K562 (cell line): Measurements from ENCODE around the gene TBC1D17. TPM values are rescaled to one million over a fixed set of nuclear protein-coding genes. Genes with fewer than 3 reads are reported as not detected.

Source experiments
- GABPA ChIP-seq: fragments of 200-800 bp; sonication (Bioruptor generic); conservative IDR thresholded peaks from 2 replicates; pipeline ENCODE4 v1.6.1; 2016; ENCODE audit warnings: low read depth, missing genetic modification characterization, missing compliant biosample characterization
- HNRNPH1 ChIP-seq: fragments of 200-400 bp; formaldehyde crosslinking; optimal IDR thresholded peaks from 2 replicates; pipeline ENCODE3; 2017; ENCODE audit warnings: low read depth, mild to moderate bottlenecking, low read length, moderate library complexity
- MYNN ChIP-seq, 2 experiments: sonication (generic); formaldehyde crosslinking in 1 of 2; IDR thresholded peaks; 2 replicates each; pipeline versions ENCODE4 v1.5.0 to v1.6.1; 2016 to 2020; ENCODE audit warnings: antibody characterized with exemption in 1 of 2, missing genetic modification reagents in 1 of 2
- PML ChIP-seq: IDR thresholded peaks from 2 replicates; pipeline ENCODE4 v1.6.1; 2012; ENCODE audit warnings: low read length, inconsistent platforms
- PRMT5 ChIP-seq: sonication (generic); formaldehyde crosslinking; IDR thresholded peaks from 2 replicates; pipeline ENCODE4 v1.5.0; 2020; ENCODE audit warnings: missing genetic modification reagents
- PTBP1 ChIP-seq: fragments of 200-400 bp; formaldehyde crosslinking; IDR thresholded peaks from 2 replicates; pipeline ENCODE4 v1.6.1; 2017; ENCODE audit warnings: low read depth, low read length
- ZNF384 ChIP-seq: IDR thresholded peaks from 2 replicates; pipeline ENCODE4 v1.6.1; 2012; ENCODE audit warnings: low read depth, low read length, improper control_type of control experiment
- ZNF431 ChIP-seq: sonication (generic); formaldehyde crosslinking; IDR thresholded peaks from 2 replicates; pipeline ENCODE4 v1.8.0; 2022; ENCODE audit warnings: mild to moderate bottlenecking, missing genetic modification reagents
- ZNF75A ChIP-seq: fragments of 450-650 bp; formaldehyde crosslinking; IDR thresholded peaks from 2 replicates; pipeline ENCODE4 v1.4.0; 2020; ENCODE audit warnings: mild to moderate bottlenecking
- ZNF766 ChIP-seq: fragments of 200-800 bp; sonication (Bioruptor generic); conservative IDR thresholded peaks from 2 replicates; pipeline ENCODE4 v1.6.1; 2016; ENCODE audit warnings: missing genetic modification characterization, missing compliant biosample characterization
- polyA plus RNA-seq, 8 experiments: library from polyadenylated mRNA; depleted of rRNA in 4 of 8; stranded (reverse) in 5 of 8; unstranded in 3 of 8; fragments of >200 nt; fragmentation: Nextera tagmentation in 2 of 8; fragmentation: Illumina TruSeq in 1 of 8; extraction: Ambion mirVana in 2 of 8; extraction: Trizol in 1 of 8; gene quantifications; 2 replicates each; pipeline versions ENCODE4 v1.2.1 to v1.2.3, GENCODE V29; 2011 to 2014; ENCODE audit warnings: inconsistent platforms in 1 of 8, missing spikeins in 1 of 8
- total RNA-seq, 7 experiments: library from RNA; depleted of rRNA in 6 of 7; stranded (reverse); fragments of >200 nt in 6 of 7; fragmentation: Illumina TruSeq in 2 of 7; extraction: Trizol in 2 of 7; gene quantifications; 2 replicates each; pipeline versions ENCODE4 v1.2.1 to v1.2.3, GENCODE V29; 2011 to 2021; ENCODE audit warnings: low replicate concordance in 1 of 7
- TF ChIP-seq, protein P1 (sequence below): fragments of 250-450 bp; sonication (Bioruptor Pico); IDR thresholded peaks from 2 replicates; pipeline ENCODE4 v1.4.0; 2020
- TF ChIP-seq, protein P2 (sequence below): fragments of 150-350 bp; IDR thresholded peaks from 2 replicates; pipeline ENCODE4 v1.6.1; 2014; ENCODE audit warnings: low read depth, mild to moderate bottlenecking, low read length, borderline replicate concordance
- TF ChIP-seq, protein P3 (sequence below), 2 experiments: fragments of 450-650 bp; IDR thresholded peaks; 2 replicates each; pipeline ENCODE4 v1.6.1; 2016
- TF ChIP-seq, protein P4 (sequence below): fragments of 450-650 bp; IDR thresholded peaks from 2 replicates; pipeline ENCODE4 v1.6.1; 2014; ENCODE audit warnings: low read depth, mild to moderate bottlenecking, moderate library complexity, borderline replicate concordance

The TBC1D17 gene
- total and polyA plus RNA-seq, 9 of the 15 experiments (the other 6 are each of a cell fraction or from before 2014, with no cell fraction given) = 0.42 to 16.0 (median 3.8) TPM

DNA sequence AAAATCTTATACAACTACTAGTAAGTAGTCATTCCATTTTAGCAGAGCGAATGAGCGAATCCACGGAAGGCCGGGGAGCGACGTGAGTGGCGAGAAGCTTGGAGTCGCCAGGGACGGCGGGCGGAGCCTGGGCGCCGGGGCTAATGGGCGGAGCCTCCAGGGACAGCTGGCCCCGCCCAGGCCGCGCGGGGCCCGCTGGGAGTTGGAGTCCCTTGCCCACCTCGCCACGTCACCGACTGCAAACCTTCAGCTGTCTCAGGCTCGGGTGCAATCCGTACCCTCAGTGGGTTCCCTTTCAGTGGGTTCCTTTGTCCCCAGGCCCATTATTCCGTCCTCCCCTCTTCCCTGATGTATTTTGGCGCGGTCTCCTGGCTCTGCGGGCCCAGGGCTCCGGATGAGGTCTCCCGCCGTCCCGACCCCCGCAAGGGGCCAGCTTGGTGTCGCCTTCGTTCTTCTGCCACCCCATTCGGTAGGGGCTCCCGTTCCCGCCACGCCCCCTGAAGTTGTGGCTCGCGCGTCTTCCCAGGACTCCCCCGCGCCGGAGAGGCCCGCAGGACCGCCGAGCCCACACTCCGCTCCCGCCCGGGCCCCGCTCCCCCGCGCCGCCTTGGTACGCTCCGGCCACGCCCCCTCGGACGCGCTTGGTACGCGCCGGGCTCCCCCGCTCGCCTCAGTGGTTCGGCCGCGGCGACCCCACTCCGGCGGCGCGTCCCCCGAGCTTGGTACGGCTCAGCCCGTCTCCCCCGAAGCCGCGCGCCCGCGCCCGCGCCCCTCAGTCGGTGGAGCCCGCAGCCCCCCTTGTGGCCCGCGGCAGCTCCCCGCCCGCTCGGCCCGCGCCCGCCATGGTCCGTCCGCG lies 26.8 kb upstream of the TBC1D17 start, which contains the start of gene PTOV1 (continued):
- TF ChIP-seq, protein P1, sequence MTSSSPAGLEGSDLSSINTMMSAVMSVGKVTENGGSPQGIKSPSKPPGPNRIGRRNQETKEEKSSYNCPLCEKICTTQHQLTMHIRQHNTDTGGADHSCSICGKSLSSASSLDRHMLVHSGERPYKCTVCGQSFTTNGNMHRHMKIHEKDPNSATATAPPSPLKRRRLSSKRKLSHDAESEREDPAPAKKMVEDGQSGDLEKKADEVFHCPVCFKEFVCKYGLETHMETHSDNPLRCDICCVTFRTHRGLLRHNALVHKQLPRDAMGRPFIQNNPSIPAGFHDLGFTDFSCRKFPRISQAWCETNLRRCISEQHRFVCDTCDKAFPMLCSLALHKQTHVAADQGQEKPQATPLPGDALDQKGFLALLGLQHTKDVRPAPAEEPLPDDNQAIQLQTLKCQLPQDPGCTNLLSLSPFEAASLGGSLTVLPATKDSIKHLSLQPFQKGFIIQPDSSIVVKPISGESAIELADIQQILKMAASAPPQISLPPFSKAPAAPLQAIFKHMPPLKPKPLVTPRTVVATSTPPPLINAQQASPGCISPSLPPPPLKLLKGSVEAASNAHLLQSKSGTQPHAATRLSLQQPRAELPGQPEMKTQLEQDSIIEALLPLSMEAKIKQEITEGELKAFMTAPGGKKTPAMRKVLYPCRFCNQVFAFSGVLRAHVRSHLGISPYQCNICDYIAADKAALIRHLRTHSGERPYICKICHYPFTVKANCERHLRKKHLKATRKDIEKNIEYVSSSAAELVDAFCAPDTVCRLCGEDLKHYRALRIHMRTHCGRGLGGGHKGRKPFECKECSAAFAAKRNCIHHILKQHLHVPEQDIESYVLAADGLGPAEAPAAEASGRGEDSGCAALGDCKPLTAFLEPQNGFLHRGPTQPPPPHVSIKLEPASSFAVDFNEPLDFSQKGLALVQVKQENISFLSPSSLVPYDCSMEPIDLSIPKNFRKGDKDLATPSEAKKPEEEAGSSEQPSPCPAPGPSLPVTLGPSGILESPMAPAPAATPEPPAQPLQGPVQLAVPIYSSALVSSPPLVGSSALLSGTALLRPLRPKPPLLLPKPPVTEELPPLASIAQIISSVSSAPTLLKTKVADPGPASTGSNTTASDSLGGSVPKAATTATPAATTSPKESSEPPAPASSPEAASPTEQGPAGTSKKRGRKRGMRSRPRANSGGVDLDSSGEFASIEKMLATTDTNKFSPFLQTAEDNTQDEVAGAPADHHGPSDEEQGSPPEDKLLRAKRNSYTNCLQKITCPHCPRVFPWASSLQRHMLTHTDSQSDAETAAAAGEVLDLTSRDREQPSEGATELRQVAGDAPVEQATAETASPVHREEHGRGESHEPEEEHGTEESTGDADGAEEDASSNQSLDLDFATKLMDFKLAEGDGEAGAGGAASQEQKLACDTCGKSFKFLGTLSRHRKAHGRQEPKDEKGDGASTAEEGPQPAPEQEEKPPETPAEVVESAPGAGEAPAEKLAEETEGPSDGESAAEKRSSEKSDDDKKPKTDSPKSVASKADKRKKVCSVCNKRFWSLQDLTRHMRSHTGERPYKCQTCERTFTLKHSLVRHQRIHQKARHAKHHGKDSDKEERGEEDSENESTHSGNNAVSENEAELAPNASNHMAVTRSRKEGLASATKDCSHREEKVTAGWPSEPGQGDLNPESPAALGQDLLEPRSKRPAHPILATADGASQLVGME (CRISPR knock-in tag) = no peak
- TF ChIP-seq GABPA (tag) (peak; percentile 53; the same call in 1 of the 2 replicates), ZNF384 (0 out of 2 replicates have a peak, but pooled peaks have one; percentile 7), PTBP1 (no peak), ZNF766 (peak; percentile 58; the same call in 1 of the 2 replicates), MYNN (IDR thresholded peaks at IDR 0.05) (no peak; the same call in 1 of the 2 replicates), MYNN (CRISPR knock-in tag; IDR thresholded peaks at IDR 0.05) (no peak), ZNF75A (CRISPR knock-in tag) (no peak), PML (no peak; the same call in 1 of the 2 replicates), PRMT5 (CRISPR knock-in tag) (no peak; the same call in 1 of the 2 replicates), HNRNPH1 (no peak), ZNF431 (CRISPR knock-in tag) (no peak)
- TF ChIP-seq, protein P2, sequence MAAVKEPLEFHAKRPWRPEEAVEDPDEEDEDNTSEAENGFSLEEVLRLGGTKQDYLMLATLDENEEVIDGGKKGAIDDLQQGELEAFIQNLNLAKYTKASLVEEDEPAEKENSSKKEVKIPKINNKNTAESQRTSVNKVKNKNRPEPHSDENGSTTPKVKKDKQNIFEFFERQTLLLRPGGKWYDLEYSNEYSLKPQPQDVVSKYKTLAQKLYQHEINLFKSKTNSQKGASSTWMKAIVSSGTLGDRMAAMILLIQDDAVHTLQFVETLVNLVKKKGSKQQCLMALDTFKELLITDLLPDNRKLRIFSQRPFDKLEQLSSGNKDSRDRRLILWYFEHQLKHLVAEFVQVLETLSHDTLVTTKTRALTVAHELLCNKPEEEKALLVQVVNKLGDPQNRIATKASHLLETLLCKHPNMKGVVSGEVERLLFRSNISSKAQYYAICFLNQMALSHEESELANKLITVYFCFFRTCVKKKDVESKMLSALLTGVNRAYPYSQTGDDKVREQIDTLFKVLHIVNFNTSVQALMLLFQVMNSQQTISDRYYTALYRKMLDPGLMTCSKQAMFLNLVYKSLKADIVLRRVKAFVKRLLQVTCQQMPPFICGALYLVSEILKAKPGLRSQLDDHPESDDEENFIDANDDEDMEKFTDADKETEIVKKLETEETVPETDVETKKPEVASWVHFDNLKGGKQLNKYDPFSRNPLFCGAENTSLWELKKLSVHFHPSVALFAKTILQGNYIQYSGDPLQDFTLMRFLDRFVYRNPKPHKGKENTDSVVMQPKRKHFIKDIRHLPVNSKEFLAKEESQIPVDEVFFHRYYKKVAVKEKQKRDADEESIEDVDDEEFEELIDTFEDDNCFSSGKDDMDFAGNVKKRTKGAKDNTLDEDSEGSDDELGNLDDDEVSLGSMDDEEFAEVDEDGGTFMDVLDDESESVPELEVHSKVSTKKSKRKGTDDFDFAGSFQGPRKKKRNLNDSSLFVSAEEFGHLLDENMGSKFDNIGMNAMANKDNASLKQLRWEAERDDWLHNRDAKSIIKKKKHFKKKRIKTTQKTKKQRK = no peak
- TF ChIP-seq, protein P3, sequence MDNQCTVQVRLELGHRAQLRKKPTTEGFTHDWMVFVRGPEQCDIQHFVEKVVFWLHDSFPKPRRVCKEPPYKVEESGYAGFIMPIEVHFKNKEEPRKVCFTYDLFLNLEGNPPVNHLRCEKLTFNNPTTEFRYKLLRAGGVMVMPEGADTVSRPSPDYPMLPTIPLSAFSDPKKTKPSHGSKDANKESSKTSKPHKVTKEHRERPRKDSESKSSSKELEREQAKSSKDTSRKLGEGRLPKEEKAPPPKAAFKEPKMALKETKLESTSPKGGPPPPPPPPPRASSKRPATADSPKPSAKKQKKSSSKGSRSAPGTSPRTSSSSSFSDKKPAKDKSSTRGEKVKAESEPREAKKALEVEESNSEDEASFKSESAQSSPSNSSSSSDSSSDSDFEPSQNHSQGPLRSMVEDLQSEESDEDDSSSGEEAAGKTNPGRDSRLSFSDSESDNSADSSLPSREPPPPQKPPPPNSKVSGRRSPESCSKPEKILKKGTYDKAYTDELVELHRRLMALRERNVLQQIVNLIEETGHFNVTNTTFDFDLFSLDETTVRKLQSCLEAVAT (IDR thresholded peaks at IDR 0.05) = peak in 1 of 2 experiments; percentile 40; a peak in 1 of 4 replicates
- TF ChIP-seq, protein P4, sequence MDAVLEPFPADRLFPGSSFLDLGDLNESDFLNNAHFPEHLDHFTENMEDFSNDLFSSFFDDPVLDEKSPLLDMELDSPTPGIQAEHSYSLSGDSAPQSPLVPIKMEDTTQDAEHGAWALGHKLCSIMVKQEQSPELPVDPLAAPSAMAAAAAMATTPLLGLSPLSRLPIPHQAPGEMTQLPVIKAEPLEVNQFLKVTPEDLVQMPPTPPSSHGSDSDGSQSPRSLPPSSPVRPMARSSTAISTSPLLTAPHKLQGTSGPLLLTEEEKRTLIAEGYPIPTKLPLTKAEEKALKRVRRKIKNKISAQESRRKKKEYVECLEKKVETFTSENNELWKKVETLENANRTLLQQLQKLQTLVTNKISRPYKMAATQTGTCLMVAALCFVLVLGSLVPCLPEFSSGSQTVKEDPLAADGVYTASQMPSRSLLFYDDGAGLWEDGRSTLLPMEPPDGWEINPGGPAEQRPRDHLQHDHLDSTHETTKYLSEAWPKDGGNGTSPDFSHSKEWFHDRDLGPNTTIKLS = peak; percentile 100
